OCI-LY3 (cell line): ENCODE results near the gene MCTP2.

Experiments
- CTCF ChIP-seq: fragments of 200-600, 300-600 bp; sonication (generic); IDR thresholded peaks from 2 replicates; pipeline ENCODE4 v1.5.1; 2014; ENCODE audit warnings: antibody characterized with exemption, low read length, low read depth
- EZH2phosphoT487 ChIP-seq: fragments of 200-600 bp; shearing (Covaris generic); IDR thresholded peaks from 2 replicates; pipeline ENCODE4 v1.6.1; 2018; ENCODE audit warnings: antibody characterized with exemption, mixed run types, low read depth

GRCh38 chr15:94417501-94418293 is 186.3 kb downstream of the MCTP2 start:
- TF ChIP-seq CTCF: no peak
- TF ChIP-seq EZH2phosphoT487: no peak
